Stimulated activated CD4-positive, alpha-beta T cell treated with anti-CD3 and anti-CD28 coated beads, Interleukin-15, amount 100 ng/mL, for 24 hours (primary cell): ENCODE results near the gene LFNG.
"Not testable (repeated sequence)": the region's sequence is repeated elsewhere in the genome, so short reads cannot be mapped to it uniquely, and the experiment has no call there.

ENCODE experiments used
- DNase-seq: peaks from one replicate; pipeline ENCODE4 v3.0.0-alpha.2; 2020

The LFNG gene

GRCh38 chr7:2530994-2531795 is 11.6 kb downstream of the LFNG start:
- peak; percentile 3 for DNase-seq

- not testable (repeated sequence) for DNase-seq
Measured at GRCh38 chr7:2531796-2532110, 12.2 kb downstream of the LFNG start.

GRCh38 chr7:2532199-2532772 is 12.7 kb downstream of the LFNG start:
- not testable (repeated sequence) for DNase-seq

- DNase-seq: not testable (repeated sequence)
Measured at GRCh38 chr7:2532816-2533215, 13.2 kb downstream of the LFNG start.

- not testable (repeated sequence) for DNase-seq
Measured at GRCh38 chr7:2533566-2533965, 14.0 kb downstream of the LFNG start.

- DNase-seq: not testable (repeated sequence)
Measured at GRCh38 chr7:2534214-2534613, 14.6 kb downstream of the LFNG start.

- not testable (repeated sequence) for DNase-seq
Measured at GRCh38 chr7:2535872-2536627, 16.5 kb downstream of the LFNG start.

- DNase-seq: no peak
Measured at GRCh38 chr7:2537981-2538851, 18.6 kb downstream of the LFNG start.

- DNase-seq: no peak
Measured at GRCh38 chr7:2539031-2539911, 19.7 kb downstream of the LFNG start.

- no peak for DNase-seq
Measured at GRCh38 chr7:2540133-2540532, 20.6 kb downstream of the LFNG start.

GRCh38 chr7:2540641-2541051 is 21.1 kb downstream of the LFNG start:
- no peak for DNase-seq

GRCh38 chr7:2541291-2542010 is 21.9 kb downstream of the LFNG start:
- no peak for DNase-seq

- no peak for DNase-seq
Measured at GRCh38 chr7:2542011-2542915, 22.7 kb downstream of the LFNG start.

GRCh38 chr7:2542916-2543871 is 23.6 kb downstream of the LFNG start:
- DNase-seq: no peak

GRCh38 chr7:2544541-2545188 is 25.1 kb downstream of the LFNG start:
- DNase-seq: no peak

- no peak for DNase-seq
Measured at GRCh38 chr7:2545746-2546425, 26.3 kb downstream of the LFNG start.

- no peak for DNase-seq
Measured at GRCh38 chr7:2546776-2547586, 27.4 kb downstream of the LFNG start.
